IMR-90 (cell line): ENCODE data around the gene FRYL.

Source experiments
- BHLHE40 ChIP-seq: fragments of 150-350 bp; IDR thresholded peaks from 2 replicates; pipeline ENCODE4 v1.6.1; 2016; ENCODE audit warnings: mild to moderate bottlenecking, low read depth, low read length
- CEBPB ChIP-seq: IDR thresholded peaks from 2 replicates; pipeline ENCODE4 v1.6.1; 2012; ENCODE audit warnings: low read depth, low read length, improper control_type of control experiment
- MAFK ChIP-seq: IDR thresholded peaks from 2 replicates; pipeline ENCODE4 v1.6.1; 2012; ENCODE audit warnings: low read depth, low read length, improper control_type of control experiment
- MAZ ChIP-seq: IDR thresholded peaks from 2 replicates; pipeline ENCODE4 v1.6.1; 2012; ENCODE audit warnings: low read depth, mild to moderate bottlenecking, low read length, improper control_type of control experiment, moderate library complexity, borderline replicate concordance
- MXI1 ChIP-seq: IDR thresholded peaks from 2 replicates; pipeline ENCODE4 v1.6.1; 2012; ENCODE audit warnings: low read depth, mild to moderate bottlenecking, low read length, moderate library complexity, borderline replicate concordance
- NFE2L2 ChIP-seq: fragments of 150-350 bp; IDR thresholded peaks from 2 replicates; pipeline ENCODE4 v1.6.1; 2016; ENCODE audit warnings: low read depth, mild to moderate bottlenecking, low read length
- POLR2A ChIP-seq: IDR thresholded peaks from 2 replicates; pipeline ENCODE4 v1.6.1; 2012; ENCODE audit warnings: mild to moderate bottlenecking, low read depth, low read length
- RAD21 ChIP-seq: IDR thresholded peaks from 2 replicates; pipeline ENCODE4 v1.6.1; 2012; ENCODE audit warnings: low read length, improper control_type of control experiment
- RCOR1 ChIP-seq: IDR thresholded peaks from 2 replicates; pipeline ENCODE4 v1.6.1; 2012; ENCODE audit warnings: mild to moderate bottlenecking, low read length, improper control_type of control experiment; ENCODE audit not compliant: insufficient replicate concordance
- RFX5 ChIP-seq: IDR thresholded peaks from 2 replicates; pipeline ENCODE4 v1.8.0; 2012; ENCODE audit warnings: low read depth, mild to moderate bottlenecking, low read length, moderate library complexity
- SMC3 ChIP-seq: fragments of 150-350 bp; IDR thresholded peaks from 2 replicates; pipeline ENCODE4 v1.6.1; 2016; ENCODE audit warnings: low read depth, mild to moderate bottlenecking, antibody characterized with exemption, low read length, moderate library complexity
- TF ChIP-seq, protein P1 (sequence below): conservative IDR thresholded peaks from 2 replicates; pipeline ENCODE4 v1.5.1; 2012; ENCODE audit warnings: mild to moderate bottlenecking, low read depth, low read length, improper control_type of control experiment
- TF ChIP-seq, protein P2 (sequence below): fragments of 150-350 bp; IDR thresholded peaks from 2 replicates; pipeline ENCODE4 v1.6.1; 2016; ENCODE audit warnings: low read depth, mild to moderate bottlenecking, low read length, moderate library complexity, borderline replicate concordance
- TF ChIP-seq, protein P3 (sequence below): fragments of 150-350 bp; IDR thresholded peaks from 2 replicates; pipeline ENCODE4 v1.6.1; 2017; ENCODE audit warnings: mild to moderate bottlenecking, antibody characterized with exemption, low read length, low read depth

DNA sequence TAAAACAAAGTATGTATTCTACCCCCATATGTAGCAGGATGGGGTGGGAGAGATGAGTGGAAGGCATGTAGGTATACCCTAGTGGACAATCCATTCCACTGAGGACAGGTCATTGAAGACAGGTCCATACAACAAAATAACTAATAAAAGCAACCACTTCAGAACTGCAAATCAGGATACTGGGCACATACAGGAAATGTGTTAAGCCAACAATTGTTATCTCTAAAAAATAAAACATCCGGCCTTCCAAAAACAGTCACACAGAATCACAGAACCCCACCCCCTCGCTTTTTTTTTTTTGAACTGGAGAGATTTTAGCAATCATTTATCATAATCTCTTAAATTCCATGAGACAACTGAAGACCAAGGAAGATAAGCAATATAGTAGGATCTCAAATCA is 112.9 kb downstream of the FRYL start:
- TF ChIP-seq, protein P1, sequence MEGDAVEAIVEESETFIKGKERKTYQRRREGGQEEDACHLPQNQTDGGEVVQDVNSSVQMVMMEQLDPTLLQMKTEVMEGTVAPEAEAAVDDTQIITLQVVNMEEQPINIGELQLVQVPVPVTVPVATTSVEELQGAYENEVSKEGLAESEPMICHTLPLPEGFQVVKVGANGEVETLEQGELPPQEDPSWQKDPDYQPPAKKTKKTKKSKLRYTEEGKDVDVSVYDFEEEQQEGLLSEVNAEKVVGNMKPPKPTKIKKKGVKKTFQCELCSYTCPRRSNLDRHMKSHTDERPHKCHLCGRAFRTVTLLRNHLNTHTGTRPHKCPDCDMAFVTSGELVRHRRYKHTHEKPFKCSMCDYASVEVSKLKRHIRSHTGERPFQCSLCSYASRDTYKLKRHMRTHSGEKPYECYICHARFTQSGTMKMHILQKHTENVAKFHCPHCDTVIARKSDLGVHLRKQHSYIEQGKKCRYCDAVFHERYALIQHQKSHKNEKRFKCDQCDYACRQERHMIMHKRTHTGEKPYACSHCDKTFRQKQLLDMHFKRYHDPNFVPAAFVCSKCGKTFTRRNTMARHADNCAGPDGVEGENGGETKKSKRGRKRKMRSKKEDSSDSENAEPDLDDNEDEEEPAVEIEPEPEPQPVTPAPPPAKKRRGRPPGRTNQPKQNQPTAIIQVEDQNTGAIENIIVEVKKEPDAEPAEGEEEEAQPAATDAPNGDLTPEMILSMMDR, result no peak
- TF ChIP-seq NFE2L2 (no peak), CEBPB (no peak), MXI1 (no peak), RCOR1 (no peak), MAZ (no peak), POLR2A (no peak), RAD21 (no peak), BHLHE40 (no peak), RFX5 (no peak), SMC3 (no peak), MAFK (no peak)
- TF ChIP-seq, protein P2, sequence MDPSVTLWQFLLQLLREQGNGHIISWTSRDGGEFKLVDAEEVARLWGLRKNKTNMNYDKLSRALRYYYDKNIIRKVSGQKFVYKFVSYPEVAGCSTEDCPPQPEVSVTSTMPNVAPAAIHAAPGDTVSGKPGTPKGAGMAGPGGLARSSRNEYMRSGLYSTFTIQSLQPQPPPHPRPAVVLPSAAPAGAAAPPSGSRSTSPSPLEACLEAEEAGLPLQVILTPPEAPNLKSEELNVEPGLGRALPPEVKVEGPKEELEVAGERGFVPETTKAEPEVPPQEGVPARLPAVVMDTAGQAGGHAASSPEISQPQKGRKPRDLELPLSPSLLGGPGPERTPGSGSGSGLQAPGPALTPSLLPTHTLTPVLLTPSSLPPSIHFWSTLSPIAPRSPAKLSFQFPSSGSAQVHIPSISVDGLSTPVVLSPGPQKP, result no peak
- TF ChIP-seq, protein P3, sequence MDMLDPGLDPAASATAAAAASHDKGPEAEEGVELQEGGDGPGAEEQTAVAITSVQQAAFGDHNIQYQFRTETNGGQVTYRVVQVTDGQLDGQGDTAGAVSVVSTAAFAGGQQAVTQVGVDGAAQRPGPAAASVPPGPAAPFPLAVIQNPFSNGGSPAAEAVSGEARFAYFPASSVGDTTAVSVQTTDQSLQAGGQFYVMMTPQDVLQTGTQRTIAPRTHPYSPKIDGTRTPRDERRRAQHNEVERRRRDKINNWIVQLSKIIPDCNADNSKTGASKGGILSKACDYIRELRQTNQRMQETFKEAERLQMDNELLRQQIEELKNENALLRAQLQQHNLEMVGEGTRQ, result no peak
